MM.1S (cell line): ENCODE measurements around the gene ZNF626.
A peak's percentile ranks its signal among the peaks of the same experiment; 100 is the strongest.

Source experiments
- DNase-seq: peaks from one replicate; pipeline ENCODE4 v3.0.0-alpha.2; 2015
- H2AFZ ChIP-seq: fragments of 300-600 bp; sonication (generic); 2 replicates; pipeline ENCODE4 v1.6.0; 2016; ENCODE audit warnings: antibody characterized with exemption, low read length
- H3F3A ChIP-seq: fragments of 300-600 bp; sonication (generic); 2 replicates; pipeline ENCODE4 v1.6.1; 2016; ENCODE audit warnings: mild to moderate bottlenecking, antibody characterized with exemption, low read length, moderate library complexity, mixed read lengths; ENCODE audit not compliant: insufficient read depth
- H3K27ac ChIP-seq: fragments of 300-600 bp; sonication (generic); 2 replicates; pipeline ENCODE4 v1.5.1; 2016; ENCODE audit warnings: mild to moderate bottlenecking, low read length
- H3K27me3 ChIP-seq: fragments of 300-600 bp; sonication (generic); replicated peaks from 2 replicates; pipeline ENCODE4 v1.6.0; 2016; ENCODE audit warnings: low read length; ENCODE audit not compliant: insufficient read depth
- H3K36me3 ChIP-seq: fragments of 300-600 bp; sonication (generic); replicated peaks from 2 replicates; pipeline ENCODE4 v1.6.1; 2016; ENCODE audit warnings: mild to moderate bottlenecking, low read length, mixed read lengths; ENCODE audit not compliant: insufficient read depth
- H3K4me1 ChIP-seq: fragments of 300-600 bp; sonication (generic); 2 replicates; pipeline ENCODE4 v1.6.1; 2016; ENCODE audit warnings: low read length, mixed read lengths
- H3K4me2 ChIP-seq: fragments of 300-600 bp; sonication (generic); 2 replicates; pipeline ENCODE4 v1.6.0; 2016; ENCODE audit warnings: low read depth, low read length
- H3K4me3 ChIP-seq: fragments of 300-600 bp; sonication (generic); 2 replicates; pipeline ENCODE4 v1.5.1; 2016; ENCODE audit warnings: low read length, mixed read lengths
- H3K79me2 ChIP-seq: fragments of 300-600 bp; sonication (generic); 2 replicates; pipeline ENCODE4 v1.6.1; 2016; ENCODE audit warnings: mixed run types, low read length, mixed read lengths
- H3K9ac ChIP-seq: fragments of 300-600 bp; sonication (generic); 2 replicates; pipeline ENCODE4 v1.6.1; 2016; ENCODE audit warnings: low read length, mixed read lengths
- H3K9me2 ChIP-seq: fragments of 300-600 bp; sonication (generic); replicated peaks from 2 replicates; pipeline ENCODE4 v1.6.1; 2016; ENCODE audit warnings: mild to moderate bottlenecking, low read length, mixed read lengths; ENCODE audit not compliant: insufficient read depth
- H3K9me3 ChIP-seq: fragments of 300-600 bp; sonication (generic); replicated peaks from 2 replicates; pipeline ENCODE4 v1.6.1; 2016; ENCODE audit warnings: mild to moderate bottlenecking, low read length, mixed read lengths; ENCODE audit not compliant: insufficient read depth
- H4K20me1 ChIP-seq: fragments of 300-600 bp; sonication (generic); 2 replicates; pipeline ENCODE4 v1.6.1; 2016; ENCODE audit warnings: mild to moderate bottlenecking, low read length, moderate library complexity, mixed read lengths; ENCODE audit not compliant: insufficient read depth
- EZH2 ChIP-seq: fragments of 300-600 bp; sonication (generic); optimal IDR thresholded peaks from 2 replicates; pipeline ENCODE3; 2017; ENCODE audit warnings: low read depth, mild to moderate bottlenecking, antibody characterized with exemption, low read length, mixed read lengths
- EZH2phosphoT487 ChIP-seq: fragments of 300-600 bp; sonication (generic); IDR thresholded peaks from 2 replicates; pipeline ENCODE4 v1.6.1; 2018; ENCODE audit warnings: antibody characterized with exemption, low read length
- TF ChIP-seq, protein P1 (sequence below): fragments of 300-600 bp; sonication (generic); IDR thresholded peaks from 2 replicates; pipeline ENCODE4 v1.5.1; 2016; ENCODE audit warnings: antibody characterized with exemption, low read length, mixed read lengths

ZNF626 gene

DNA sequence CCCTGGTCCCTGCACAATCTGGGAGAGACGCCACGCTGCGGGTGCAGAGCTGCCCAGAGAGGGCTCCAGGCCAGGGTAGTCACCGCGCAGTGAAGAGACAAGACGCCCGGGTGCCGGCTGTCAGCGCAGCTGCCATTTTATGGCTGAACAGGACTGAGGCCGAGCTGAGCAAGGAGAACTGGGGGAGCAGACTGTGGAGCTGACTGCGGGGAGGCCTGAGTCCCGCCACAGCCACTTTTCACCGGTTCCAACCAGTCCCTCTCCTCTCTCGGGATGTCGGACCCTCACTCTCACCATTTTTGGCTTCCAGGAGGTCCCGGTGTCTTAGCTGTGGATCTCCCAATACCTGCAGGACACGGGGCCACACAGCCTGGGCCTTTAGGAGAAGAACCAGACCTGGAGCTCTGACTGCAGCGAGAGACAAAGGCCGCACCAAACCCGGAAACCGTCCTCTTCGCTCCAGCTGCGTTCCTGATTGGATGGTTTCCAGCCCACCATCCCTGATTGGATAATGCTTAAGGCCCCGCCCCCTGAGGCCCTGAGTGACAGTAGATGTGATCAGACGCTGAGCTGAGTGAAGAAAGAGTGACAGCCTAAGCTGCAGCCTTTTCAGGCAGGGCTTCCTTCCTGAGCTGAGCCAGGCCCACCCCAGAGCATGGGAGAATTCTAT is at the start of gene ZNF626:
Gene ZNF626 (minus strand): TSS at position 422 of the 670 bp plus-strand sequence. CDS start 125 bp downstream, at position 297.
- Histone ChIP-seq H3K4me3 (no peak within 1 kb of the TSS), H3K4me2 (no peak within 1 kb of the TSS), H3K9me3 (no peaks in the 10 kb centered on the region), H3K9ac (no peak within 1 kb of the TSS), H3K36me3 (no peaks in the 10 kb centered on the region), H2AFZ (no peak within 1 kb of the TSS), H3K9me2 (no peaks in the 10 kb centered on the region), H3K27ac (no peak within 1 kb of the TSS), H3K79me2 (no peaks in the 10 kb centered on the region), H4K20me1 (no peaks in the 10 kb centered on the region), H3F3A (no peaks in the 10 kb centered on the region), H3K27me3 (no peaks in the 10 kb centered on the region), H3K4me1 (no peaks in the 10 kb centered on the region)
- TF ChIP-seq, protein P1, sequence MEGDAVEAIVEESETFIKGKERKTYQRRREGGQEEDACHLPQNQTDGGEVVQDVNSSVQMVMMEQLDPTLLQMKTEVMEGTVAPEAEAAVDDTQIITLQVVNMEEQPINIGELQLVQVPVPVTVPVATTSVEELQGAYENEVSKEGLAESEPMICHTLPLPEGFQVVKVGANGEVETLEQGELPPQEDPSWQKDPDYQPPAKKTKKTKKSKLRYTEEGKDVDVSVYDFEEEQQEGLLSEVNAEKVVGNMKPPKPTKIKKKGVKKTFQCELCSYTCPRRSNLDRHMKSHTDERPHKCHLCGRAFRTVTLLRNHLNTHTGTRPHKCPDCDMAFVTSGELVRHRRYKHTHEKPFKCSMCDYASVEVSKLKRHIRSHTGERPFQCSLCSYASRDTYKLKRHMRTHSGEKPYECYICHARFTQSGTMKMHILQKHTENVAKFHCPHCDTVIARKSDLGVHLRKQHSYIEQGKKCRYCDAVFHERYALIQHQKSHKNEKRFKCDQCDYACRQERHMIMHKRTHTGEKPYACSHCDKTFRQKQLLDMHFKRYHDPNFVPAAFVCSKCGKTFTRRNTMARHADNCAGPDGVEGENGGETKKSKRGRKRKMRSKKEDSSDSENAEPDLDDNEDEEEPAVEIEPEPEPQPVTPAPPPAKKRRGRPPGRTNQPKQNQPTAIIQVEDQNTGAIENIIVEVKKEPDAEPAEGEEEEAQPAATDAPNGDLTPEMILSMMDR: no peak
- TF ChIP-seq EZH2: no peak
- TF ChIP-seq EZH2phosphoT487: no peak
- peak; percentile 49 for DNase-seq

DNA sequence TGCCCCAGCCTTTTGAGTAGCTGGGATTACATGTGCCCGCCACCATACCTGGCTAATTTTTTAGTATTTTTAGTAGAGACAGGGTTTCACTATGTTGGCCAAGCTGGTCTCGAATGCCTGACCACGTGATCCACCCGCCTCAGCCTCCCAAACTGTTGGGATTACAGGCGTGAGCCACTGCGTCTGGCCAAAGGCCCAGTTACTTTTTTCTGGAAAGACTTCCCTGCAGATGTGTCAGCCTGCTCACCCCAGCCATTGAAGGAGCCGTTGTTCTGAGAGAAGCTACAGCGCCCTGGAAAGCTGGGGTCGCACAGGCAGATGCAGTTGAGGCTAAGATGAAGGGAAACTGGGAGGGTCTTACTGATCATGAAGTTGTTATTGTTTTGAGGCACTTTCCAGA is 7.9 kb upstream of the ZNF626 start:
- Histone ChIP-seq H3K36me3 (no peaks in the 10 kb centered on the region), H3K27ac (no peak overlapping the region), H3K9me2 (no peaks in the 10 kb centered on the region), H2AFZ (no peak overlapping the region), H3K4me2 (no peak overlapping the region), H3K9ac (no peak overlapping the region), H3K79me2 (no peaks in the 10 kb centered on the region), H3K27me3 (no peaks in the 10 kb centered on the region), H4K20me1 (no peaks in the 10 kb centered on the region), H3K9me3 (no peaks in the 10 kb centered on the region), H3F3A (no peaks in the 10 kb centered on the region), H3K4me1 (no peaks in the 10 kb centered on the region), H3K4me3 (no peak overlapping the region)
- no peak for DNase-seq
- TF ChIP-seq EZH2phosphoT487 (no peak), EZH2 (no peak)

DNA sequence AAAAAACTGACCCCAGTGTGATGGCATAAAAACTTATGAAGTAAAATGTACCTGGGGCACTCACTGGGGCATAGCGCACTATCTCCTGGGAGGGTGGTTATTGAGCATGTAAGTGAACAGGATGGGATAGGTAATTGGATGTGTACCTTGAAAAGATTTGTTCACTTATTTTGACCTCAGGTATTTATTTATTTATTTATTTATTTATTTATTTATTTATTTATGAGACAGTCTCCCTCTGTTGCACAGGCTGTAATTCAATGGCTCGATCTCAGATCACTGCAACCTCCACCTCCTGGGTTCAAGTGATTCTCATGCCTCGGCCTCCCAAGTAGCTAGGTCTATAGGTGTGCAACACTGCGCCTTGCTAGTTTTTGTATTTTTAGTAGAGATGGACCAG is 5.9 kb upstream of the ZNF626 start:
- Histone ChIP-seq H3K4me1 (no peaks in the 10 kb centered on the region), H3K4me2 (no peak overlapping the region), H4K20me1 (no peaks in the 10 kb centered on the region), H3K9ac (no peak overlapping the region), H3K9me3 (no peaks in the 10 kb centered on the region), H3K27me3 (no peaks in the 10 kb centered on the region), H3K36me3 (no peaks in the 10 kb centered on the region), H3K79me2 (no peaks in the 10 kb centered on the region), H3F3A (no peaks in the 10 kb centered on the region), H2AFZ (no peak overlapping the region), H3K9me2 (no peaks in the 10 kb centered on the region), H3K27ac (no peak overlapping the region), H3K4me3 (no peak overlapping the region)
- TF ChIP-seq, protein P1: no peak
- TF ChIP-seq EZH2 (no peak), EZH2phosphoT487 (no peak)
- no peak for DNase-seq
